ENCODE results near the gene HDAC9.

The HDAC9 gene

DNA sequence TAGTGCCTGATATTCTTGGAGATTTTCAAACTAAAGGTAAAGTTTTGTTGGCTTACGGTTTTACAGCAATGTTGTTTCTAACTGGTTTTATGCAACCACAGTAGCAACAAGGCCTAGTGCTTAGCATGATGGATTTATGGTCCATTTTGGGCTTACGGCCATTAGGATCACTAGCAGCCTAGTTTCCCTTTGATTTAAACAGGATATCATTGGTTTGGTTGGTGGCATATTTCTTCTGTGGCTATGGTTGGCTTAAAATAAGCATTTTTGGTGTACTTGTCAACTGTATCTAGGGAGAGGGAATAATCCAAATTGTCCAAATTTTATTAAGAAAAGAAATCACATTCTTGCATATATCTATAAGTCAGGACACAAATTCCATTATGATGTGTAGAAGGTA is 194.0 kb downstream of the HDAC9 start:
- no peak overlapping the region for H3K14ac ChIP-seq (ENCODE audit: low read length in 2 of 2)
- H3K9me3 ChIP-seq (ENCODE audit: control insufficient read depth, low read length): no peaks in the 10 kb centered on the region
- H2AK5ac ChIP-seq (ENCODE audit: low read length, severe bottlenecking): no peak overlapping the region
- no peak overlapping the region for H2AFZ ChIP-seq (ENCODE audit: low read depth, low read length)
- WGBS: 61% methylated on average over 2 of the region's 2 CpGs
- H4K91ac ChIP-seq (ENCODE audit: low read length): no peak overlapping the region
- no peak overlapping the region for H2BK5ac ChIP-seq (ENCODE audit: low read depth, low read length, poor library complexity, severe bottlenecking)
- no peak overlapping the region for H3K4me2 ChIP-seq (ENCODE audit: low read length, poor library complexity, severe bottlenecking)
- DNase-seq: peak; percentile 9
- no peaks in the 10 kb centered on the region for H3K4me1 ChIP-seq (ENCODE audit: control insufficient read depth, insufficient read depth, low read depth, low read length)
- no peak overlapping the region for H4K8ac ChIP-seq (ENCODE audit: low read length)
- H2BK12ac ChIP-seq (ENCODE audit: low read length in 2 of 2): no peak overlapping the region
- no peak overlapping the region for H3K27ac ChIP-seq (ENCODE audit: low read length, poor library complexity, severe bottlenecking)
- H3K23ac ChIP-seq (ENCODE audit: low read length in 2 of 2): no peak overlapping the region
- H3K18ac ChIP-seq (ENCODE audit: low read depth in 1 of 2, low read length in 2 of 2): no peak overlapping the region
- no peak overlapping the region for H2BK15ac ChIP-seq (ENCODE audit: low read depth, poor library complexity, severe bottlenecking)
- no peak overlapping the region for H3K4me3 ChIP-seq (ENCODE audit: insufficient read depth in 1 of 2, low read depth in 1 of 2, low read length in 2 of 2)
- no peaks in the 10 kb centered on the region for H3K79me1 ChIP-seq (replicated peaks; ENCODE audit: low read length, poor library complexity, severe bottlenecking)
- no peaks in the 10 kb centered on the region for H3K27me3 ChIP-seq (ENCODE audit: control insufficient read depth in 1 of 2, insufficient read depth in 1 of 2, low read length in 2 of 2)
- H3K9ac ChIP-seq (ENCODE audit: low read length): no peak overlapping the region
- H2BK120ac ChIP-seq (ENCODE audit: low read depth, low read length): no peak overlapping the region
- H3K4ac ChIP-seq (ENCODE audit: low read depth in 1 of 2, low read length in 2 of 2): no peak overlapping the region
- H3K36me3 ChIP-seq (ENCODE audit: control insufficient read depth in 1 of 2, insufficient read depth in 2 of 2, low read depth in 1 of 2, low read length in 2 of 2): no peaks in the 10 kb centered on the region

DNA sequence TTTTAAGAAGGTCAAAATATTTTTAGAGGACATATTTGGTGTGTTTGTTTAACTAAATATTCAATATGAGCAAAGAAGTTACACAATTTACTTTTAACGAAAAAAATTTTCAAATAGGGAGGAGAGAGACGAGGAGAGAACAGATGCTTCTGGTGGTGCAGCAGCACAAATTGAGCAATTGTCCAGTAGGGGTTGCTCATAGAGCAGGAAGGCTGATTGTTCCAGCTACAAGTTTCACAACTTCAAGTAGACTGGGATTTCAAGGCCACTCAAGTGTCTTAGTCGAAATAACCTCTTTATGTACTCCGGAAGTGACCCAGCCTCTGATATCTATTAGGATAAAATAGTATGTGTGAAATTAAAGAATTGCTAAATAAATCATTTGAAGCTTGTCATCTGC is 197.9 kb downstream of the HDAC9 start:
- Histone ChIP-seq H3K9me3 (ENCODE audit: control insufficient read depth, low read length) (no peaks in the 10 kb centered on the region), H3K4me2 (ENCODE audit: low read length, poor library complexity, severe bottlenecking) (no peak overlapping the region), H3K14ac (ENCODE audit: low read length in 2 of 2) (no peak overlapping the region), H3K27me3 (ENCODE audit: control insufficient read depth in 1 of 2, insufficient read depth in 1 of 2, low read length in 2 of 2) (no peaks in the 10 kb centered on the region), H3K36me3 (ENCODE audit: control insufficient read depth in 1 of 2, insufficient read depth in 2 of 2, low read depth in 1 of 2, low read length in 2 of 2) (no peaks in the 10 kb centered on the region), H3K18ac (ENCODE audit: low read depth in 1 of 2, low read length in 2 of 2) (no peak overlapping the region), H3K23ac (ENCODE audit: low read length in 2 of 2) (no peak overlapping the region), H4K8ac (ENCODE audit: low read length) (no peak overlapping the region), H2BK15ac (ENCODE audit: low read depth, poor library complexity, severe bottlenecking) (no peak overlapping the region), H3K9ac (ENCODE audit: low read length) (peak overlapping the region; percentile 61), H3K4me1 (ENCODE audit: control insufficient read depth, insufficient read depth, low read depth, low read length) (no peaks in the 10 kb centered on the region), H2AK5ac (ENCODE audit: low read length, severe bottlenecking) (no peak overlapping the region), H2AFZ (ENCODE audit: low read depth, low read length) (no peak overlapping the region), H3K27ac (ENCODE audit: low read length, poor library complexity, severe bottlenecking) (no peak overlapping the region), H3K4me3 (ENCODE audit: insufficient read depth in 1 of 2, low read depth in 1 of 2, low read length in 2 of 2) (no peak overlapping the region), H3K4ac (ENCODE audit: low read depth in 1 of 2, low read length in 2 of 2) (no peak overlapping the region), H2BK12ac (ENCODE audit: low read length in 2 of 2) (no peak overlapping the region), H2BK120ac (ENCODE audit: low read depth, low read length) (no peak overlapping the region), H4K91ac (ENCODE audit: low read length) (no peak overlapping the region), H3K79me1 (replicated peaks; ENCODE audit: low read length, poor library complexity, severe bottlenecking) (no peaks in the 10 kb centered on the region), H2BK5ac (ENCODE audit: low read depth, low read length, poor library complexity, severe bottlenecking) (no peak overlapping the region)
- 29% methylated on average over 2 of the region's 4 CpGs for whole genome bisulfite sequencing
- peak; percentile 79 for DNase-seq

GRCh38 chr7:18693816-18694215 is 198.3 kb downstream of the HDAC9 start:
- no peak overlapping the region for H3K23ac ChIP-seq (ENCODE audit: low read length in 2 of 2)

GRCh38 chr7:18694484-18694883 is 198.9 kb downstream of the HDAC9 start:
- H2BK120ac ChIP-seq (ENCODE audit: low read depth, low read length): no peak overlapping the region
- 61% methylated on average over 3 of the region's 3 CpGs for WGBS

More at GRCh38 chr7:18693816-18694215, 198.3 kb downstream of the HDAC9 start:
- Histone ChIP-seq H2BK15ac (ENCODE audit: low read depth, poor library complexity, severe bottlenecking) (no peak overlapping the region), H2AK5ac (ENCODE audit: low read length, severe bottlenecking) (no peak overlapping the region), H4K8ac (ENCODE audit: low read length) (no peak overlapping the region), H2BK12ac (ENCODE audit: low read length in 2 of 2) (no peak overlapping the region), H3K36me3 (ENCODE audit: control insufficient read depth in 1 of 2, insufficient read depth in 2 of 2, low read depth in 1 of 2, low read length in 2 of 2) (no peaks in the 10 kb centered on the region), H4K91ac (ENCODE audit: low read length) (no peak overlapping the region), H2BK120ac (ENCODE audit: low read depth, low read length) (no peak overlapping the region), H3K9ac (ENCODE audit: low read length) (peak overlapping the region; percentile 61), H3K27ac (ENCODE audit: low read length, poor library complexity, severe bottlenecking) (no peak overlapping the region), H2BK5ac (ENCODE audit: low read depth, low read length, poor library complexity, severe bottlenecking) (no peak overlapping the region), H3K4me3 (ENCODE audit: insufficient read depth in 1 of 2, low read depth in 1 of 2, low read length in 2 of 2) (no peak overlapping the region), H3K4me2 (ENCODE audit: low read length, poor library complexity, severe bottlenecking) (no peak overlapping the region), H3K79me1 (replicated peaks; ENCODE audit: low read length, poor library complexity, severe bottlenecking) (no peaks in the 10 kb centered on the region), H3K4ac (ENCODE audit: low read depth in 1 of 2, low read length in 2 of 2) (no peak overlapping the region), H2AFZ (ENCODE audit: low read depth, low read length) (no peak overlapping the region), H3K14ac (ENCODE audit: low read length in 2 of 2) (no peak overlapping the region), H3K4me1 (ENCODE audit: control insufficient read depth, insufficient read depth, low read depth, low read length) (no peaks in the 10 kb centered on the region), H3K18ac (ENCODE audit: low read depth in 1 of 2, low read length in 2 of 2) (no peak overlapping the region), H3K27me3 (ENCODE audit: control insufficient read depth in 1 of 2, insufficient read depth in 1 of 2, low read length in 2 of 2) (no peaks in the 10 kb centered on the region), H3K9me3 (ENCODE audit: control insufficient read depth, low read length) (no peaks in the 10 kb centered on the region)
- no peak for DNase-seq
- 60% methylated on average over 1 of the region's 2 CpGs for WGBS

More at GRCh38 chr7:18694484-18694883, 198.9 kb downstream of the HDAC9 start:
- Histone ChIP-seq H3K4me2 (ENCODE audit: low read length, poor library complexity, severe bottlenecking) (no peak overlapping the region), H2AFZ (ENCODE audit: low read depth, low read length) (no peak overlapping the region), H3K36me3 (ENCODE audit: control insufficient read depth in 1 of 2, insufficient read depth in 2 of 2, low read depth in 1 of 2, low read length in 2 of 2) (no peaks in the 10 kb centered on the region), H3K9ac (ENCODE audit: low read length) (no peak overlapping the region), H3K18ac (ENCODE audit: low read depth in 1 of 2, low read length in 2 of 2) (no peak overlapping the region), H2BK5ac (ENCODE audit: low read depth, low read length, poor library complexity, severe bottlenecking) (no peak overlapping the region), H2BK12ac (ENCODE audit: low read length in 2 of 2) (no peak overlapping the region), H3K14ac (ENCODE audit: low read length in 2 of 2) (no peak overlapping the region), H3K4ac (ENCODE audit: low read depth in 1 of 2, low read length in 2 of 2) (no peak overlapping the region), H3K79me1 (replicated peaks; ENCODE audit: low read length, poor library complexity, severe bottlenecking) (no peaks in the 10 kb centered on the region), H2BK15ac (ENCODE audit: low read depth, poor library complexity, severe bottlenecking) (no peak overlapping the region), H3K4me1 (ENCODE audit: control insufficient read depth, insufficient read depth, low read depth, low read length) (no peaks in the 10 kb centered on the region), H3K23ac (ENCODE audit: low read length in 2 of 2) (no peak overlapping the region), H3K9me3 (ENCODE audit: control insufficient read depth, low read length) (no peaks in the 10 kb centered on the region), H3K27ac (ENCODE audit: low read length, poor library complexity, severe bottlenecking) (no peak overlapping the region), H3K4me3 (ENCODE audit: insufficient read depth in 1 of 2, low read depth in 1 of 2, low read length in 2 of 2) (no peak overlapping the region), H2AK5ac (ENCODE audit: low read length, severe bottlenecking) (no peak overlapping the region), H4K8ac (ENCODE audit: low read length) (no peak overlapping the region), H3K27me3 (ENCODE audit: control insufficient read depth in 1 of 2, insufficient read depth in 1 of 2, low read length in 2 of 2) (no peaks in the 10 kb centered on the region), H4K91ac (ENCODE audit: low read length) (no peak overlapping the region)
- no peak for DNase-seq
